Liver (tissue), 9 donors: ENCODE results near the gene TCHHL1. TPM values are rescaled to one million over a fixed set of nuclear protein-coding genes. Genes with fewer than 3 reads are reported as not detected.
A peak's percentile ranks its signal among the peaks of the same experiment; 100 is the strongest.

ENCODE experiments used
- DNase-seq: peaks from one replicate; pipeline ENCODE4 v3.0.0-alpha.2; 2017; ENCODE audit warnings: low spot score
- H3K27ac ChIP-seq, 2 donors: one replicate each; pipeline ENCODE4 v1.7.0; 2013; ENCODE audit warnings: inconsistent platforms in 2 of 2, low read length in 2 of 2, control low read depth in 1 of 2, low read depth in 1 of 2, mild to moderate bottlenecking in 1 of 2
- H3K27me3 ChIP-seq, 4 donors: one replicate each; pipeline versions ENCODE4 v1.6.1 to v1.7.0; 2013; ENCODE audit warnings: low read length in 3 of 4, inconsistent platforms in 1 of 4, mild to moderate bottlenecking in 1 of 4, moderate library complexity in 1 of 4; ENCODE audit not compliant: control insufficient read depth in 4 of 4, insufficient read depth in 4 of 4
- H3K36me3 ChIP-seq, 4 donors: one replicate each; pipeline versions ENCODE4 v1.6.1 to v1.7.0; 2013; ENCODE audit warnings: low read length in 3 of 4, mild to moderate bottlenecking in 3 of 4, low read depth in 1 of 4, moderate library complexity in 1 of 4; ENCODE audit not compliant: control insufficient read depth in 4 of 4, insufficient read depth in 3 of 4
- H3K4me1 ChIP-seq, 4 donors: one replicate each; pipeline versions ENCODE4 v1.6.1 to v1.7.0; 2013; ENCODE audit warnings: low read length in 3 of 4, mild to moderate bottlenecking in 3 of 4, moderate library complexity in 1 of 4; ENCODE audit not compliant: control insufficient read depth in 4 of 4, insufficient read depth in 4 of 4
- H3K4me3 ChIP-seq, 3 donors: one replicate each; pipeline versions ENCODE4 v1.6.1 to v1.7.0; 2013; ENCODE audit warnings: low read length in 3 of 3, control low read depth in 1 of 3, low read depth in 1 of 3, mild to moderate bottlenecking in 1 of 3
- H3K9ac ChIP-seq, 2 donors: one replicate each; pipeline ENCODE4 v1.7.0; 2013; ENCODE audit warnings: low read length in 2 of 2, mild to moderate bottlenecking in 2 of 2, moderate library complexity in 2 of 2, control low read depth in 1 of 2, low read depth in 1 of 2
- H3K9me3 ChIP-seq, 4 donors: one replicate each; pipeline versions ENCODE4 v1.6.1 to v1.7.0; 2013; ENCODE audit warnings: low read length in 3 of 4; ENCODE audit not compliant: control insufficient read depth in 4 of 4
- EGR1 ChIP-seq, 2 donors: IDR thresholded peaks; 2 replicates each; pipeline ENCODE4 v1.6.1; 2016 to 2018; ENCODE audit warnings: antibody characterized with exemption in 2 of 2, low read depth in 2 of 2
- GABPA ChIP-seq, 2 donors: IDR thresholded peaks in 1 of 2; conservative IDR thresholded peaks in 1 of 2; 2 replicates each; pipeline ENCODE4 v1.6.1; 2016; ENCODE audit warnings: antibody characterized with exemption in 2 of 2, mild to moderate bottlenecking in 1 of 2, moderate library complexity in 1 of 2
- HNF4G ChIP-seq: IDR thresholded peaks from 2 replicates; pipeline ENCODE4 v1.6.1; 2016; ENCODE audit warnings: antibody characterized with exemption
- JUND ChIP-seq, 2 donors: IDR thresholded peaks; 2 replicates each; pipeline ENCODE4 v1.6.1; 2016; ENCODE audit warnings: antibody characterized with exemption in 2 of 2
- NR2F2 ChIP-seq: IDR thresholded peaks from 2 replicates; pipeline ENCODE4 v1.6.1; 2016; ENCODE audit warnings: antibody characterized with exemption
- RAD21 ChIP-seq, 2 donors: IDR thresholded peaks; 2 replicates each; pipeline ENCODE4 v1.6.1; 2016; ENCODE audit warnings: antibody characterized with exemption in 2 of 2, mild to moderate bottlenecking in 2 of 2
- REST ChIP-seq: IDR thresholded peaks from 2 replicates; pipeline ENCODE4 v1.6.1; 2016; ENCODE audit warnings: antibody characterized with exemption, mild to moderate bottlenecking
- SP1 ChIP-seq: IDR thresholded peaks from 2 replicates; pipeline ENCODE4 v1.6.1; 2018; ENCODE audit warnings: antibody characterized with exemption, mild to moderate bottlenecking
- TAF1 ChIP-seq: conservative IDR thresholded peaks from 2 replicates; pipeline ENCODE4 v1.6.1; 2016; ENCODE audit warnings: antibody characterized with exemption, mild to moderate bottlenecking
- YY1 ChIP-seq: IDR thresholded peaks from 2 replicates; pipeline ENCODE4 v1.6.1; 2016; ENCODE audit warnings: antibody characterized with exemption, mild to moderate bottlenecking
- WGBS: extraction: QIAGEN DNeasy Blood & Tissue Kit; methylation state at CpG from one replicate; pipeline ENCODE4 v1.1.7; 2013; 5-methylcytosine and 5-hydroxymethylcytosine counted together
- polyA plus RNA-seq, 2 donors: library from polyadenylated mRNA; stranded (reverse) in 1 of 2; unstranded in 1 of 2; fragments of 200-250 nt in 1 of 2; fragments of >200 nt in 1 of 2; fragmentation: Nextera tagmentation in 1 of 2; extraction: Ambion mirVana in 1 of 2; gene quantifications; one replicate each; pipeline versions ENCODE4 v1.2.1 to v1.2.3, GENCODE V29; 2013 to 2015
- total RNA-seq, 2 donors: library from RNA; depleted of rRNA; stranded (reverse); fragments of >200 nt; gene quantifications; one replicate each; pipeline ENCODE4 v1.2.3, GENCODE V29; 2014
- TF ChIP-seq, protein P1 (sequence below): IDR thresholded peaks from 2 replicates; pipeline ENCODE4 v1.6.1; 2016; ENCODE audit warnings: antibody characterized with exemption
- donor health status: healthy.
- donor health status: healthy.
- donor health status: healthy.
- donor health status: healthy.
- donor health status: healthy.

TCHHL1 gene
- total and polyA plus RNA-seq, 4 donors = not detected

- TF ChIP-seq, protein P1, sequence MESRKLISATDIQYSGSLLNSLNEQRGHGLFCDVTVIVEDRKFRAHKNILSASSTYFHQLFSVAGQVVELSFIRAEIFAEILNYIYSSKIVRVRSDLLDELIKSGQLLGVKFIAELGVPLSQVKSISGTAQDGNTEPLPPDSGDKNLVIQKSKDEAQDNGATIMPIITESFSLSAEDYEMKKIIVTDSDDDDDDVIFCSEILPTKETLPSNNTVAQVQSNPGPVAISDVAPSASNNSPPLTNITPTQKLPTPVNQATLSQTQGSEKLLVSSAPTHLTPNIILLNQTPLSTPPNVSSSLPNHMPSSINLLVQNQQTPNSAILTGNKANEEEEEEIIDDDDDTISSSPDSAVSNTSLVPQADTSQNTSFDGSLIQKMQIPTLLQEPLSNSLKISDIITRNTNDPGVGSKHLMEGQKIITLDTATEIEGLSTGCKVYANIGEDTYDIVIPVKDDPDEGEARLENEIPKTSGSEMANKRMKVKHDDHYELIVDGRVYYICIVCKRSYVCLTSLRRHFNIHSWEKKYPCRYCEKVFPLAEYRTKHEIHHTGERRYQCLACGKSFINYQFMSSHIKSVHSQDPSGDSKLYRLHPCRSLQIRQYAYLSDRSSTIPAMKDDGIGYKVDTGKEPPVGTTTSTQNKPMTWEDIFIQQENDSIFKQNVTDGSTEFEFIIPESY = no peak
Measured at GRCh38 chr1:152039461-152039860, 49.4 kb downstream of the TCHHL1 start (continued).

GRCh38 chr1:152038871-152039270 is 50.0 kb downstream of the TCHHL1 start:
- no peak overlapping the region for H3K9ac ChIP-seq
- no peak overlapping the region for H3K4me3 ChIP-seq
- H3K27ac ChIP-seq = peak overlapping the region in 1 of 2 donors; percentile 50
- no peak for TF ChIP-seq YY1
- TF ChIP-seq EGR1 (IDR thresholded peaks at IDR 0.05; ENCODE audit: low read depth in 2 of 2) = no peak
- TF ChIP-seq JUND (IDR thresholded peaks at IDR 0.05) = no peak
- no peak for TF ChIP-seq SP1
- no peak for TF ChIP-seq TAF1
- no peak for TF ChIP-seq HNF4G
- WGBS = 92% methylated on average over 10 of the region's 10 CpGs
- DNase-seq = no peak
- H3K27me3 ChIP-seq = peaks cover 0 to 3% (median under 1%) of the 10 kb centered on the region in 4 donors
- H3K4me1 ChIP-seq = peaks cover 3 to 12% (median 6%) of the 10 kb centered on the region in 4 donors
- H3K9me3 ChIP-seq = no peaks in the 10 kb centered on the region
- H3K36me3 ChIP-seq = no peaks in the 10 kb centered on the region

DNA sequence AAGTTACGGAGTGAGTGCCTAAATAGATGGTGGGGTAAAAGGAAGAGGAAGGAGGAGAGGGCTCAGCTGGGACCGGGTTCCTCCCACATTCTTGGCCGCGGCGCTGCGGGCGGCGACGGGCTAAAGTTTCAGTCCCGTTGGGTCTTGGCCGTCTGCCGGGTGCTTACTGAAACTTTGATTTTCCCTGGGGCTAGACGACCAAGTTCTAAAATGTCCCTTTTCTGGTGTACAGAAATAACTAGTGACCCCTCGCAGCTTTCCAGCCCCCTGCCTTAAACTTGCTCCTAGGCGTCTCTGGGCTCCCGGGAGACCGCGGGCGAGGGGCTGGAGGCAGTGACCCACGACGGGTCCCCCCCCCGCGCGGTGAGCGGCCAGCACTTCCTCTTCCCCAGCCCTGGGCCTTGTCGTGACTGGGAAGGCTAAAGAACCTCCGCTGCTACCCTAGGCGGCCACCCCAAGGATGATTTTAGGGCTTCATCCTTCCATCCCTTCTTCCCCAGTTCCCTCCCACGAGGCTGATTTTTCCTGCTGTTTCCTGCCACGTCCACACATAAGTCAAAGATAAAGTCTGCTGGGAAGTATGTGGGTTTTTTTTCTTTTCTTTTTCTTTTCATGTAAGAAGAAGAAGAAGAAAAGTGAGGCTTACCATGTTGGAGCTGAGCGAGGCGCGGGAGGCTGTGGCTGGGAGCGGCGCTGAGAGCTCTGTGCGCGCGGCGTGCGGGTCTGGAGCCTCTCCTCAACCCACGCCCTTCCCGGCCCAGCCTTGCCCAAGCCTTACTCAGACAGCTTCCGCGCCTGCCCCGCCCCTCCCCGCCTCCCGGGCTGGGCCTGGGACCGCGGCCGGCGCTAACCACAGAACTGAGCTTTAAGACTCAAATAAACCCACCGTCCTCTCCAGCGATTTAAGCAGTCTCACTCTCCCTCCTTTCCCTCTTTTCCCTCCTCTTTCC is 52.3 kb downstream of the TCHHL1 start, which contains the start of gene S100A11:
Gene S100A11 (minus strand): TSS at position 738 of the 950 bp plus-strand sequence. CDS start 89 bp downstream, at position 649.
- Histone ChIP-seq H3K9ac (peak within 1 kb of the TSS; percentile 52 to 75), H3K9me3 (no peaks in the 10 kb centered on the region), H3K4me1 (peaks cover 3 to 14% (median 6%) of the 10 kb centered on the region in 4 donors), H3K27me3 (peaks cover 0 to 2% (median under 1%) of the 10 kb centered on the region in 4 donors), H3K36me3 (peaks cover 0 to 3% (median 0%) of the 10 kb centered on the region in 4 donors), H3K27ac (peak within 1 kb of the TSS; percentile 80 to 93), H3K4me3 (peak within 1 kb of the TSS; percentile 35 to 58 (median 56))
- TF ChIP-seq, protein P1 = no peak
- TF ChIP-seq RAD21 (IDR thresholded peaks at IDR 0.05) (no peak), REST (no peak), TAF1 (peak; percentile 23), SP1 (no peak), YY1 (no peak), GABPA (IDR thresholded peaks at IDR 0.05 in 1 of 2, conservative IDR thresholded peaks at IDR 0.05 in 1 of 2) (no peak), NR2F2 (no peak)
- 4% methylated on average over 53 of the region's 53 CpGs for WGBS
- peak; percentile 66 for DNase-seq
